ENCODE results near the gene ZNF524. TPM values are rescaled to one million over a fixed set of nuclear protein-coding genes. Genes with fewer than 3 reads are reported as not detected.

The ZNF524 gene
- total and polyA plus RNA-seq, 10 of the 15 experiments (the other 5 are each of a cell fraction or from before 2014, with no cell fraction given): 0.47 to 18.6 (median 12.4) TPM; not detected in 1

- TF ChIP-seq, protein P1, sequence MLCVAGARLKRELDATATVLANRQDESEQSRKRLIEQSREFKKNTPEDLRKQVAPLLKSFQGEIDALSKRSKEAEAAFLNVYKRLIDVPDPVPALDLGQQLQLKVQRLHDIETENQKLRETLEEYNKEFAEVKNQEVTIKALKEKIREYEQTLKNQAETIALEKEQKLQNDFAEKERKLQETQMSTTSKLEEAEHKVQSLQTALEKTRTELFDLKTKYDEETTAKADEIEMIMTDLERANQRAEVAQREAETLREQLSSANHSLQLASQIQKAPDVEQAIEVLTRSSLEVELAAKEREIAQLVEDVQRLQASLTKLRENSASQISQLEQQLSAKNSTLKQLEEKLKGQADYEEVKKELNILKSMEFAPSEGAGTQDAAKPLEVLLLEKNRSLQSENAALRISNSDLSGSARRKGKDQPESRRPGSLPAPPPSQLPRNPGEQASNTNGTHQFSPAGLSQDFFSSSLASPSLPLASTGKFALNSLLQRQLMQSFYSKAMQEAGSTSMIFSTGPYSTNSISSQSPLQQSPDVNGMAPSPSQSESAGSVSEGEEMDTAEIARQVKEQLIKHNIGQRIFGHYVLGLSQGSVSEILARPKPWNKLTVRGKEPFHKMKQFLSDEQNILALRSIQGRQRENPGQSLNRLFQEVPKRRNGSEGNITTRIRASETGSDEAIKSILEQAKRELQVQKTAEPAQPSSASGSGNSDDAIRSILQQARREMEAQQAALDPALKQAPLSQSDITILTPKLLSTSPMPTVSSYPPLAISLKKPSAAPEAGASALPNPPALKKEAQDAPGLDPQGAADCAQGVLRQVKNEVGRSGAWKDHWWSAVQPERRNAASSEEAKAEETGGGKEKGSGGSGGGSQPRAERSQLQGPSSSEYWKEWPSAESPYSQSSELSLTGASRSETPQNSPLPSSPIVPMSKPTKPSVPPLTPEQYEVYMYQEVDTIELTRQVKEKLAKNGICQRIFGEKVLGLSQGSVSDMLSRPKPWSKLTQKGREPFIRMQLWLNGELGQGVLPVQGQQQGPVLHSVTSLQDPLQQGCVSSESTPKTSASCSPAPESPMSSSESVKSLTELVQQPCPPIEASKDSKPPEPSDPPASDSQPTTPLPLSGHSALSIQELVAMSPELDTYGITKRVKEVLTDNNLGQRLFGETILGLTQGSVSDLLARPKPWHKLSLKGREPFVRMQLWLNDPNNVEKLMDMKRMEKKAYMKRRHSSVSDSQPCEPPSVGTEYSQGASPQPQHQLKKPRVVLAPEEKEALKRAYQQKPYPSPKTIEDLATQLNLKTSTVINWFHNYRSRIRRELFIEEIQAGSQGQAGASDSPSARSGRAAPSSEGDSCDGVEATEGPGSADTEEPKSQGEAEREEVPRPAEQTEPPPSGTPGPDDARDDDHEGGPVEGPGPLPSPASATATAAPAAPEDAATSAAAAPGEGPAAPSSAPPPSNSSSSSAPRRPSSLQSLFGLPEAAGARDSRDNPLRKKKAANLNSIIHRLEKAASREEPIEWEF (IDR thresholded peaks at IDR 0.05; ENCODE audit: insufficient replicate concordance, low read depth, low read length): no peak
- TF ChIP-seq SMARCA5 (IDR thresholded peaks at IDR 0.05) (0 out of 2 replicates have a peak, but pooled peaks have one; percentile 45), NR2F1 (conservative IDR thresholded peaks at IDR 0.05) (0 out of 2 replicates have a peak, but pooled peaks have one; percentile 42), ESRRA (IDR thresholded peaks at IDR 0.05; ENCODE audit: low read length) (no peak), ZNF622 (IDR thresholded peaks at IDR 0.05) (no peak), BACH1 (IDR thresholded peaks at IDR 0.05; ENCODE audit: borderline replicate concordance) (0 out of 2 replicates have a peak, but pooled peaks have one; percentile 38), CTCF (IDR thresholded peaks at IDR 0.05 in 2 of 3, conservative IDR thresholded peaks at IDR 0.05 in 1 of 3; ENCODE audit: control insufficient read depth in 2 of 3, extremely low read depth in 1 of 3, insufficient read depth in 1 of 3, low read depth in 3 of 3, low read length in 3 of 3) (no peak), SRF (IDR thresholded peaks at IDR 0.05; ENCODE audit: low read depth in 2 of 2, low read length in 2 of 2) (no peak; a peak in 1 of 4 replicates), E4F1 (IDR thresholded peaks at IDR 0.05; ENCODE audit: borderline replicate concordance, partially characterized antibody) (peak; percentile 91), KDM1A (IDR thresholded peaks at IDR 0.05; ENCODE audit: borderline replicate concordance) (no peak), SMAD5 (IDR thresholded peaks at IDR 0.05; ENCODE audit: low read depth) (no peak; the same call in 1 of the 2 replicates), CEBPZ (IDR thresholded peaks at IDR 0.05; ENCODE audit: low read depth, low read length) (no peak), TAF1 (IDR thresholded peaks at IDR 0.05; ENCODE audit: borderline replicate concordance, low read depth, low read length) (peak; percentile 62), CBX5 (IDR thresholded peaks at IDR 0.05; ENCODE audit: low read depth) (no peak), CREM (IDR thresholded peaks at IDR 0.05; ENCODE audit: low read depth) (peak; percentile 31; the same call in 1 of the 2 replicates), JUND (IDR thresholded peaks at IDR 0.05; ENCODE audit: low read depth, low read length) (no peak)
These were observed at the start of gene ZNF524 (continued) for GRCh38 chr19:55599842-55600661.

All from GM12878 (cell line).